Measurements from ENCODE around the gene RETREG2.

DNA sequence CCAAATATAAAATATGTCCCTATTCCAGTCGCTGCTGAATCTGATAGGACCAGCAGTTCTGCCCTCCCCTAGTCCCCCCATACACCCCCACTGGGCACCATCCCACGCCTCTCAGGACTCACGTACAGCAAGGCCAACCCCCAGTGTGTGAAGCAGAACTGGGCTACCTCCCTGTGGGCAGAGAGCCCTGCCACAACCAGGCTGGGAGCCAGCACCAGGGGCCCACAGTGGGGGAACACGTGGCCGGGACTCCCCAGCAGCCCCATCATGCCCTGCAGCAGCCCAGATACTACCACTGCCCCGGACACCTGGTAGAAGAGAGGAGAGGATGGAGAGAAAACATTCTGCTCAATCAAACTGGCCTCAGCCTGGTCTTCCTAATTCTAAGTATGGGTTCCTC is 9.5 kb upstream of the RETREG2 start:
- TF ChIP-seq, protein P1, sequence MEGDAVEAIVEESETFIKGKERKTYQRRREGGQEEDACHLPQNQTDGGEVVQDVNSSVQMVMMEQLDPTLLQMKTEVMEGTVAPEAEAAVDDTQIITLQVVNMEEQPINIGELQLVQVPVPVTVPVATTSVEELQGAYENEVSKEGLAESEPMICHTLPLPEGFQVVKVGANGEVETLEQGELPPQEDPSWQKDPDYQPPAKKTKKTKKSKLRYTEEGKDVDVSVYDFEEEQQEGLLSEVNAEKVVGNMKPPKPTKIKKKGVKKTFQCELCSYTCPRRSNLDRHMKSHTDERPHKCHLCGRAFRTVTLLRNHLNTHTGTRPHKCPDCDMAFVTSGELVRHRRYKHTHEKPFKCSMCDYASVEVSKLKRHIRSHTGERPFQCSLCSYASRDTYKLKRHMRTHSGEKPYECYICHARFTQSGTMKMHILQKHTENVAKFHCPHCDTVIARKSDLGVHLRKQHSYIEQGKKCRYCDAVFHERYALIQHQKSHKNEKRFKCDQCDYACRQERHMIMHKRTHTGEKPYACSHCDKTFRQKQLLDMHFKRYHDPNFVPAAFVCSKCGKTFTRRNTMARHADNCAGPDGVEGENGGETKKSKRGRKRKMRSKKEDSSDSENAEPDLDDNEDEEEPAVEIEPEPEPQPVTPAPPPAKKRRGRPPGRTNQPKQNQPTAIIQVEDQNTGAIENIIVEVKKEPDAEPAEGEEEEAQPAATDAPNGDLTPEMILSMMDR (IDR thresholded peaks at IDR 0.05; ENCODE audit: low read depth, low read length, missing input control), result no peak
- no peak for TF ChIP-seq YY1 (IDR thresholded peaks at IDR 0.05)
- no peak for TF ChIP-seq RAD21 (IDR thresholded peaks at IDR 0.05)
- TF ChIP-seq FOXA2 (IDR thresholded peaks at IDR 0.05), result no peak
- TF ChIP-seq FOXA1 (IDR thresholded peaks at IDR 0.05), result no peak
- TF ChIP-seq TAF1 (conservative IDR thresholded peaks at IDR 0.05), result no peak
- TF ChIP-seq, protein P2, sequence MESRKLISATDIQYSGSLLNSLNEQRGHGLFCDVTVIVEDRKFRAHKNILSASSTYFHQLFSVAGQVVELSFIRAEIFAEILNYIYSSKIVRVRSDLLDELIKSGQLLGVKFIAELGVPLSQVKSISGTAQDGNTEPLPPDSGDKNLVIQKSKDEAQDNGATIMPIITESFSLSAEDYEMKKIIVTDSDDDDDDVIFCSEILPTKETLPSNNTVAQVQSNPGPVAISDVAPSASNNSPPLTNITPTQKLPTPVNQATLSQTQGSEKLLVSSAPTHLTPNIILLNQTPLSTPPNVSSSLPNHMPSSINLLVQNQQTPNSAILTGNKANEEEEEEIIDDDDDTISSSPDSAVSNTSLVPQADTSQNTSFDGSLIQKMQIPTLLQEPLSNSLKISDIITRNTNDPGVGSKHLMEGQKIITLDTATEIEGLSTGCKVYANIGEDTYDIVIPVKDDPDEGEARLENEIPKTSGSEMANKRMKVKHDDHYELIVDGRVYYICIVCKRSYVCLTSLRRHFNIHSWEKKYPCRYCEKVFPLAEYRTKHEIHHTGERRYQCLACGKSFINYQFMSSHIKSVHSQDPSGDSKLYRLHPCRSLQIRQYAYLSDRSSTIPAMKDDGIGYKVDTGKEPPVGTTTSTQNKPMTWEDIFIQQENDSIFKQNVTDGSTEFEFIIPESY (IDR thresholded peaks at IDR 0.05), result no peak
- TF ChIP-seq RXRA (IDR thresholded peaks at IDR 0.05), result no peak
- TF ChIP-seq EGR1 (IDR thresholded peaks at IDR 0.05; ENCODE audit: low read depth in 2 of 2), result no peak
- TF ChIP-seq, protein P3, sequence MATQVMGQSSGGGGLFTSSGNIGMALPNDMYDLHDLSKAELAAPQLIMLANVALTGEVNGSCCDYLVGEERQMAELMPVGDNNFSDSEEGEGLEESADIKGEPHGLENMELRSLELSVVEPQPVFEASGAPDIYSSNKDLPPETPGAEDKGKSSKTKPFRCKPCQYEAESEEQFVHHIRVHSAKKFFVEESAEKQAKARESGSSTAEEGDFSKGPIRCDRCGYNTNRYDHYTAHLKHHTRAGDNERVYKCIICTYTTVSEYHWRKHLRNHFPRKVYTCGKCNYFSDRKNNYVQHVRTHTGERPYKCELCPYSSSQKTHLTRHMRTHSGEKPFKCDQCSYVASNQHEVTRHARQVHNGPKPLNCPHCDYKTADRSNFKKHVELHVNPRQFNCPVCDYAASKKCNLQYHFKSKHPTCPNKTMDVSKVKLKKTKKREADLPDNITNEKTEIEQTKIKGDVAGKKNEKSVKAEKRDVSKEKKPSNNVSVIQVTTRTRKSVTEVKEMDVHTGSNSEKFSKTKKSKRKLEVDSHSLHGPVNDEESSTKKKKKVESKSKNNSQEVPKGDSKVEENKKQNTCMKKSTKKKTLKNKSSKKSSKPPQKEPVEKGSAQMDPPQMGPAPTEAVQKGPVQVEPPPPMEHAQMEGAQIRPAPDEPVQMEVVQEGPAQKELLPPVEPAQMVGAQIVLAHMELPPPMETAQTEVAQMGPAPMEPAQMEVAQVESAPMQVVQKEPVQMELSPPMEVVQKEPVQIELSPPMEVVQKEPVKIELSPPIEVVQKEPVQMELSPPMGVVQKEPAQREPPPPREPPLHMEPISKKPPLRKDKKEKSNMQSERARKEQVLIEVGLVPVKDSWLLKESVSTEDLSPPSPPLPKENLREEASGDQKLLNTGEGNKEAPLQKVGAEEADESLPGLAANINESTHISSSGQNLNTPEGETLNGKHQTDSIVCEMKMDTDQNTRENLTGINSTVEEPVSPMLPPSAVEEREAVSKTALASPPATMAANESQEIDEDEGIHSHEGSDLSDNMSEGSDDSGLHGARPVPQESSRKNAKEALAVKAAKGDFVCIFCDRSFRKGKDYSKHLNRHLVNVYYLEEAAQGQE (IDR thresholded peaks at IDR 0.05), result no peak
- TF ChIP-seq, protein P4, sequence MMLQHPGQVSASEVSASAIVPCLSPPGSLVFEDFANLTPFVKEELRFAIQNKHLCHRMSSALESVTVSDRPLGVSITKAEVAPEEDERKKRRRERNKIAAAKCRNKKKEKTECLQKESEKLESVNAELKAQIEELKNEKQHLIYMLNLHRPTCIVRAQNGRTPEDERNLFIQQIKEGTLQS (IDR thresholded peaks at IDR 0.05), result no peak
- TF ChIP-seq GABPA (IDR thresholded peaks at IDR 0.05 in 1 of 2, conservative IDR thresholded peaks at IDR 0.05 in 1 of 2), result no peak
- no peak for TF ChIP-seq JUND (IDR thresholded peaks at IDR 0.05)
